Naive thymus-derived CD4-positive, alpha-beta T cell (primary cell): Measurements from ENCODE around the gene PHACTR4. TPM values are rescaled to one million over a fixed set of nuclear protein-coding genes. Genes with fewer than 3 reads are reported as not detected.
"Not testable (repeated sequence)": the region's sequence is repeated elsewhere in the genome, so short reads cannot be mapped to it uniquely, and the experiment has no call there.

ENCODE experiments used
- ATAC-seq: fragments of 150-1000 bp; cut with Tn5 transposase; 2 replicates; pipeline ENCODE4 v1.10.0; 2021; ENCODE audit warnings: mild to moderate bottlenecking, moderate library complexity
- CTCF ChIA-PET: fragments of 350-600 bp; sonication (Branson Sonifier 250); formaldehyde crosslinking; loops from one replicate; lab custom pipeline; 2021; ENCODE audit warnings: antibody characterized with exemption; lab: Charles Lee
- POLR2A ChIA-PET: fragments of 350-600 bp; sonication (Branson Sonifier 250); formaldehyde crosslinking; loops from one replicate; lab custom pipeline; 2021; ENCODE audit warnings: antibody characterized with exemption, inconsistent platforms; lab: Charles Lee
- DNase-seq, 9 donors: peaks; one replicate each; pipeline versions ENCODE4 v3.0.0 to v3.0.0-alpha.2; 2020 to 2022; ENCODE audit warnings: mixed read lengths in 1 of 9
- H3K27ac ChIP-seq: one replicate; pipeline ENCODE4 v1.7.0; 2013; ENCODE audit warnings: mild to moderate bottlenecking, low read depth, low read length, moderate library complexity
- H3K27me3 ChIP-seq, 2 donors: one replicate each; pipeline ENCODE4 v1.7.0; 2013; ENCODE audit warnings: low read length in 2 of 2, mild to moderate bottlenecking in 2 of 2, moderate library complexity in 2 of 2; ENCODE audit not compliant: control insufficient read depth in 2 of 2, insufficient read depth in 2 of 2
- H3K36me3 ChIP-seq, 3 experiments: 1 replicate in 2 of 3; 2 replicates in 1 of 3; pipeline ENCODE4 v1.7.0; 2013; ENCODE audit warnings: low read length in 3 of 3, mild to moderate bottlenecking in 3 of 3, moderate library complexity in 1 of 3; ENCODE audit not compliant: insufficient read depth in 3 of 3, control insufficient read depth in 2 of 3
- H3K4me1 ChIP-seq, 2 donors: one replicate each; pipeline ENCODE4 v1.7.0; 2013; ENCODE audit warnings: low read length in 2 of 2, mild to moderate bottlenecking in 2 of 2, moderate library complexity in 1 of 2; ENCODE audit not compliant: control insufficient read depth in 2 of 2, insufficient read depth in 2 of 2
- H3K4me3 ChIP-seq: 2 replicates; pipeline ENCODE4 v1.7.0; 2013; ENCODE audit warnings: mild to moderate bottlenecking, low read length
- H3K9me3 ChIP-seq, 3 experiments: 1 replicate in 2 of 3; 2 replicates in 1 of 3; pipeline ENCODE4 v1.7.0; 2013; ENCODE audit warnings: low read length in 3 of 3; ENCODE audit not compliant: control insufficient read depth in 2 of 3
- H3K27ac Mint-ChIP-seq, 9 donors: one replicate each; pipeline ENCODE4 v1.8.0; 2020 to 2022; ENCODE audit warnings: mixed read lengths in 9 of 9, mild to moderate bottlenecking in 8 of 9, moderate library complexity in 5 of 9, inconsistent platforms in 2 of 9
- H3K27me3 Mint-ChIP-seq, 5 donors: one replicate each; pipeline ENCODE4 v1.8.0; 2021 to 2022; ENCODE audit warnings: mixed read lengths in 5 of 5, mild to moderate bottlenecking in 1 of 5
- H3K36me3 Mint-ChIP-seq, 5 donors: one replicate each; pipeline ENCODE4 v1.8.0; 2020 to 2022; ENCODE audit warnings: mixed read lengths in 5 of 5, mild to moderate bottlenecking in 3 of 5, inconsistent platforms in 1 of 5
- H3K4me1 Mint-ChIP-seq, 7 donors: one replicate each; pipeline ENCODE4 v1.8.0; 2020 to 2022; ENCODE audit warnings: mixed read lengths in 7 of 7, mild to moderate bottlenecking in 3 of 7, inconsistent platforms in 1 of 7
- H3K4me3 Mint-ChIP-seq, 10 donors: one replicate each; pipeline ENCODE4 v1.8.0; 2020 to 2022; ENCODE audit warnings: mild to moderate bottlenecking in 10 of 10, mixed read lengths in 10 of 10, moderate library complexity in 6 of 10, inconsistent platforms in 2 of 10
- H3K9me3 Mint-ChIP-seq, 11 donors: one replicate each; pipeline ENCODE4 v1.8.0; 2020 to 2022; ENCODE audit warnings: mixed read lengths in 11 of 11, mild to moderate bottlenecking in 4 of 11, inconsistent platforms in 1 of 11, moderate library complexity in 1 of 11
- intact Hi-C, 2 donors: fragments of 100-400 bp; cut with micrococcal nuclease; formaldehyde crosslinking; loops; one replicate each; pipeline ENCODE4 v1.15.1; 2023
- polyA plus RNA-seq, 2 donors: library from polyadenylated mRNA; unstranded; fragments of 300-500 nt; fragmentation: Illumina TruSeq; gene quantifications; one replicate each; pipeline ENCODE4 v1.2.3, GENCODE V29; 2021
- total RNA-seq, 6 experiments: library from RNA in 5 of 6; stranded (reverse) in 5 of 6; gene quantifications; 1 replicate in 5 of 6; 2 replicates in 1 of 6; pipeline ENCODE4 v1.2.3 and lab custom pipeline; 2021 to 2026

The PHACTR4 gene
- total and polyA plus RNA-seq, 7 experiments from 2014 or later, result 8.5 to 29.0 (median 23.0) TPM

DNA sequence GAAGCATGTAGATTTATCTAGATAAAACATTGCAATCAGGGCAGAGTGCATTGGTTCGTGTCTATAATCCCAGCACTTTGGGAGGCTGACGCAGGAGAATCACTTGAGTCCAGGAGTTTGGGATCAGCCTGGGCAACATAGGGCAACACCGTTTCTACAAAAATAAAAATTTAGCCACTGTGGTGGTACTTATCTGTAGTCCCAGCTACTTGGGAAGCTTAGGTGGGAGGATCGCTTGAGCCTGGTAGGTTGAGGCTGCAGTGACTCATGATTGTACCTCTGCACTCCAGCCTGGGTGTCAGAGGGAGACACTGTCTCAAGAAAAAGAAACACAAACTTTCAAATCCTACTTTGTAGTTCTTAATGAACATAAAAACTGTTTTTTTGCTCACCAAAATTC is 72.1 kb downstream of the PHACTR4 start:
- Mint-ChIP-seq H3K36me3 (peaks cover 6 to 23% (median 15%) of the 10 kb centered on the region in 5 donors), H3K9me3 (no peaks in the 10 kb centered on the region), H3K27me3 (no peaks in the 10 kb centered on the region), H3K4me3 (no peak overlapping the region), H3K4me1 (peaks cover 8 to 31% (median 15%) of the 10 kb centered on the region in 7 donors), H3K27ac (no peak overlapping the region)
- Histone ChIP-seq H3K27me3 (no peaks in the 10 kb centered on the region), H3K36me3 (no peaks in the 10 kb centered on the region), H3K9me3 (no peaks in the 10 kb centered on the region), H3K27ac (no peak overlapping the region), H3K4me1 (no peaks in the 10 kb centered on the region), H3K4me3 (no peak overlapping the region)
- no peak for DNase-seq
- ChIA-PET CTCF (no interaction called here), POLR2A (interaction anchor here (0.7 kb wide), 1 partner anchor 221 kb away, joined by 3 read pairs; no protein-coding TSS in a partner anchor)
- intact Hi-C loops, result no loop called here
- ATAC-seq, result no peak

DNA sequence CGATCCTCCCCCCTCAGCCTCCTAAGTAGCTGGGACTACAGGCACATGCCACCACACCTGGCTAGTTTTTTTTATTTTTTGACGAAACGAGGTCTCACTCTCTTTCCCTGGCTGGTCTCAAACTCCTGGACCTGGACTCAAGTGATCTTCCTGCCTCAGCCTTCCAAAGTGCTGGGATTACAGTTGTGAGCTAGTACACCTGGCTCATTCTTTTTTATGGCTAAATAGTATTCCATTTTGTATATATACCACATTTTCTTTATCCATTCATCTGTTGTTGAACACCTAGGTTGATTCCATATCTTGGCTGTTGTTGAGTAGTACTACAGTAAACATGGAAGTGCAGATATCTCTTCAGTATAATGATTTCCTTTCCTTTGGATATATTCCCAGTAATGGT is 74.0 kb downstream of the PHACTR4 start:
- no peak overlapping the region for H3K27ac Mint-ChIP-seq
- H3K9me3 ChIP-seq, result no peaks in the 10 kb centered on the region
- peaks cover 6 to 23% (median 15%) of the 10 kb centered on the region in 5 donors for H3K36me3 Mint-ChIP-seq
- no peaks in the 10 kb centered on the region for H3K27me3 Mint-ChIP-seq
- CTCF ChIA-PET, result interaction anchor here (0.7 kb wide), 1 partner anchor 94 kb away, joined by 3 read pairs; no protein-coding TSS in a partner anchor
- ATAC-seq (no peak), DNase-seq (no peak)
- H3K36me3 ChIP-seq, result no peaks in the 10 kb centered on the region
- POLR2A ChIA-PET, result interaction anchor here (0.6 kb wide), 1 partner anchor 29 kb away, joined by 3 read pairs; no protein-coding TSS in a partner anchor
- H3K27ac ChIP-seq, result no peak overlapping the region
- H3K4me3 ChIP-seq, result no peak overlapping the region
- no peak overlapping the region for H3K4me3 Mint-ChIP-seq
- no peaks in the 10 kb centered on the region for H3K27me3 ChIP-seq
- no peaks in the 10 kb centered on the region for H3K4me1 ChIP-seq
- H3K4me1 Mint-ChIP-seq, result peaks cover 7 to 29% (median 14%) of the 10 kb centered on the region in 7 donors
- intact Hi-C loops, result no loop called here
- peaks cover 0 to 2% (median 0%) of the 10 kb centered on the region in 11 donors for H3K9me3 Mint-ChIP-seq

DNA sequence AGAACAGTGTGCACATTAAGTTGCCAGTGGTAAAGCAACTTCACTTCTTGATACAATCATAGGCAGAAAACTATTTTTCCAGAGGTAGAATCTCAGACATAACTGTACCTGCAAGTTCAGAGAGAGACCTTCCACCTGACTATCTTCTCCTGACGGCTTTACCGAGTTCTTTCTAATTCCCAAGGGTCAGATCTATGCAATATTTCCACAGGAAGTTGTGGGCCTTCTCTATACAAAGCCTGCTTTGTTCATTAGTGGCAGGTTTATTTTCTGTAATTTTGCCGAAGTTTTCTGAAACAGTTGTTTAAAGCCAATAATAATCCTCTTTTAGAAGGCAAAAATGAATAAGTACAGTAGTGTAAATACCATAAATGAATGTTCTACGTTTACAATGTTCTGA is 78.1 kb downstream of the PHACTR4 start:
- Histone ChIP-seq H3K27ac (no peak overlapping the region), H3K27me3 (no peaks in the 10 kb centered on the region), H3K4me3 (no peak overlapping the region), H3K4me1 (peaks cover 0 to 4% of the 10 kb centered on the region in 2 donors), H3K9me3 (no peaks in the 10 kb centered on the region), H3K36me3 (no peaks in the 10 kb centered on the region)
- no peak for DNase-seq
- ATAC-seq, result no peak
- peaks cover 6 to 20% (median 15%) of the 10 kb centered on the region in 5 donors for H3K36me3 Mint-ChIP-seq
- ChIA-PET POLR2A (no interaction called here), CTCF (no interaction called here)
- peaks cover 11 to 45% (median 23%) of the 10 kb centered on the region in 7 donors for H3K4me1 Mint-ChIP-seq
- peaks cover 0 to 2% (median 0%) of the 10 kb centered on the region in 11 donors for H3K9me3 Mint-ChIP-seq
- H3K27ac Mint-ChIP-seq, result peak overlapping the region in 1 of 9 donors; percentile 31
- H3K4me3 Mint-ChIP-seq, result no peak overlapping the region
- H3K27me3 Mint-ChIP-seq, result no peaks in the 10 kb centered on the region
- intact Hi-C loops, result no loop called here

DNA sequence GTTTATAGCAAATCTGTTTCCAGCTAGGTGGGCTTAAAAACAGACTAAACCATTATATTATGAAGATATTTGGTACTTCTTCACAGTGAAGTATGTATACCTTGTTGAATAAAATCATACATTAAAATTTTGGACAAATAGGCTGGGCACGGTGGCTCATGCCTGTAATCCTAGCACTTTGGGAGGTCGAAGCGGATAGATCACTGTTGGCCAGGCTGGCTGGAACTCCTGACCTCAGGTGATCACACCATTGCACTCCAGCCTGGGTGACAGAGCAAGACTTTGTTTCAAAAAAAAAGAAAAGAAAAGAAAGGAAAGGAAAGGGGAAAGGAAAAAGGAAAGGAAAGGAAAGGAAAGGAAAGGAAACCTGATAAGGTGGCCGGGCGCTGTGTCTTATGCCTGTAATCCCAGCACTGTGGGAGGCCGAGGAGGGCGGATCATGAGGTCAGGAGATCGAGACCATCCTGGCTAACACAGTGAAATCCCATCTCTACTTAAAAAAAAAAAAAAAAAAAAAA is 78.6 kb downstream of the PHACTR4 start:
- H3K9me3 Mint-ChIP-seq, CTCF ChIA-PET, H3K36me3 ChIP-seq, H3K4me3 ChIP-seq, intact Hi-C loops, ATAC-seq, H3K27ac ChIP-seq, POLR2A ChIA-PET, H3K9me3 ChIP-seq, H3K27me3 ChIP-seq, DNase-seq, H3K27me3 Mint-ChIP-seq, H3K4me1 ChIP-seq: not testable (repeated sequence)
- peak overlapping the region in 2 of 10 donors; percentile 20 to 29 for H3K4me3 Mint-ChIP-seq
- H3K36me3 Mint-ChIP-seq, result peaks cover 5 to 17% (median 12%) of the 10 kb centered on the region in 5 donors
- peak overlapping the region in 5 of 9 donors; percentile 31 to 79 (median 73) for H3K27ac Mint-ChIP-seq
- H3K4me1 Mint-ChIP-seq, result peaks cover 11 to 41% (median 23%) of the 10 kb centered on the region in 7 donors

DNA sequence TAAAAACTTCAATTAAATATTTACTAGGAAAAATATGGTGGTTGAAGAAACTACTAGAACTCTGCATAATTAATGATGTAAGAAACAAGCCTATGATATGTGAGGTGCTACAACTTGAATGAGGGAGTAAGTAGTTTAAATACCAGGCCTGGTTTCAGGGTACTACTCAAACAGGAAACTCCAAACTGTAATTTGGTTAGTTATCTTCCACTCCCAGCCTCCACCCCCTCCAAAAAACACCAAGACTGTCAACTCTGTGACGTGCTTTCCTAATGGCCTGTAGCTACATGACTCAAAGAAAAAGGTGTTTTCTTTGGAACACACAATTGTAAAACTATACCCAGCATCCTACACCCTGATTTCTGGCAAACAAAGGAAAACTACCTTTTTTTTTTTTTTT is 80.4 kb downstream of the PHACTR4 start:
- Mint-ChIP-seq H3K9me3 (peaks cover 0 to 2% (median 0%) of the 10 kb centered on the region in 11 donors), H3K4me3 (peak overlapping the region in 3 of 10 donors; percentile 16 to 34 (median 30)), H3K27me3 (no peaks in the 10 kb centered on the region), H3K27ac (peak overlapping the region in 7 of 9 donors; percentile 27 to 87 (median 47)), H3K36me3 (peaks cover 0 to 13% (median 9%) of the 10 kb centered on the region in 5 donors), H3K4me1 (peaks cover 11 to 42% (median 23%) of the 10 kb centered on the region in 7 donors)
- ChIA-PET POLR2A (interaction anchor here (0.6 to 0.7 kb wide), 3 partner anchors 18 to 691 kb away, joined by 4 to 7 read pairs (median 5); no protein-coding TSS in a partner anchor), CTCF (interaction anchor here (0.6 kb wide), 1 partner anchor 825 kb away, joined by 3 read pairs; no protein-coding TSS in a partner anchor)
- H3K4me3 ChIP-seq, result no peak overlapping the region
- ATAC-seq (peak; percentile 67), DNase-seq (peak in 6 of 9 donors; percentile 8 to 56 (median 32))
- no peaks in the 10 kb centered on the region for H3K9me3 ChIP-seq
- no peak overlapping the region for H3K27ac ChIP-seq
- H3K4me1 ChIP-seq, result peaks cover 0 to 4% of the 10 kb centered on the region in 2 donors
- intact Hi-C loops, result loop anchor here in 1 of 2 donors (2.0 to 5.0 kb wide), 2 partner anchors 55 to 203 kb away; no protein-coding TSS in a partner anchor
- H3K36me3 ChIP-seq, result no peaks in the 10 kb centered on the region
- no peaks in the 10 kb centered on the region for H3K27me3 ChIP-seq

DNA sequence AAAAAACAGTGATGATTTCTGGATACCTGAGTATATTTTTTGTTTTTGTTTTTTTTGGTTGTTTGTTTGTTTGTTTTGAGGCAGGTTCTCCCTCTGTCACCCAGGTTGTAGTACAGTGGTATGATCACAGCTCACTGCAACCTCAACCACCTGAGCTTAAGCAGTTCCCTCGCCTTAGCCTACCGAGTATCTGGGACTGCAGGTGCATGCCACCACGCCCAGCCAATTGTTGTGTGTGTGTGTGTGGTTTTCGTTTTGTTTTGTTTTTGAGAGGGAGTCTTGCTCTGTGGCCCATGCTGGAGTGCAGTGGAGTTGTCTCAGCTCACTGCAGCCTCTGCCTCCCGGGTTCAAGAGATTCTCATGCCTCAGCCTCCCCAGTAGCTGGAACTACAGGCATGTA is 81.0 kb downstream of the PHACTR4 start:
- H3K4me3 Mint-ChIP-seq, result peak overlapping the region in 1 of 10 donors; percentile 75
- peaks cover 0 to 4% of the 10 kb centered on the region in 2 donors for H3K4me1 ChIP-seq
- H3K36me3 Mint-ChIP-seq, result peaks cover 0 to 11% (median 6%) of the 10 kb centered on the region in 5 donors
- no peaks in the 10 kb centered on the region for H3K27me3 Mint-ChIP-seq
- H3K9me3 ChIP-seq, result no peaks in the 10 kb centered on the region
- no peak for ATAC-seq
- no peaks in the 10 kb centered on the region for H3K27me3 ChIP-seq
- POLR2A ChIA-PET, result interaction anchor here (0.6 kb wide), 1 partner anchor 690 kb away, joined by 5 read pairs; no protein-coding TSS in a partner anchor
- intact Hi-C loops, result loop anchor here in 1 of 2 donors (2.0 to 5.0 kb wide), 2 partner anchors 54 to 203 kb away; no protein-coding TSS in a partner anchor
- CTCF ChIA-PET, result interaction anchor here (0.7 kb wide), 1 partner anchor 587 kb away, joined by 3 read pairs; no protein-coding TSS in a partner anchor
- peaks cover 12 to 45% (median 25%) of the 10 kb centered on the region in 7 donors for H3K4me1 Mint-ChIP-seq
- no peak for DNase-seq
- H3K4me3 ChIP-seq, result no peak overlapping the region
- peak overlapping the region in 2 of 9 donors; percentile 45 to 72 for H3K27ac Mint-ChIP-seq
- H3K27ac ChIP-seq, result no peak overlapping the region
- H3K36me3 ChIP-seq, result no peaks in the 10 kb centered on the region
- H3K9me3 Mint-ChIP-seq, result peaks cover 0 to 2% (median 0%) of the 10 kb centered on the region in 11 donors
